HG03066 (cell line): ENCODE data around the gene SHROOM2.

ENCODE experiments used
- ATAC-seq: cut with Tn5 transposase; IDR thresholded peaks from one replicate; pipeline ENCODE4 v1.9.1; 2021; ENCODE audit warnings: low read depth; ENCODE audit not compliant: unreplicated experiment

The SHROOM2 gene

GRCh38 chrX:9992061-9992460 lies 205.8 kb downstream of the SHROOM2 start:
- ATAC-seq, result no peak

- ATAC-seq, result no peak
Observed at GRCh38 chrX:9992724-9993123, 206.5 kb downstream of the SHROOM2 start.

- no peak for ATAC-seq
Observed at GRCh38 chrX:9995855-9996339, 209.7 kb downstream of the SHROOM2 start.

- no peak for ATAC-seq
Observed at GRCh38 chrX:9997041-9997440, 210.8 kb downstream of the SHROOM2 start.

GRCh38 chrX:9997524-9997923 lies 211.3 kb downstream of the SHROOM2 start:
- ATAC-seq, result no peak
